Inflammatory macrophage treated with lipopolysaccharide for 4 hours (primary cell): ENCODE results near the gene USP47.

Experiments used
- DNase-seq: peaks from one replicate; pipeline ENCODE4 v3.0.0-alpha.2; 2020

Gene USP47

GRCh38 chr11:11946878-11947277, 105.1 kb downstream of the USP47 start:
- DNase-seq = no peak

- no peak for DNase-seq
Observed at GRCh38 chr11:11947825-11948224, 106.1 kb downstream of the USP47 start.

- no peak for DNase-seq
Observed at GRCh38 chr11:11948242-11948947, 106.6 kb downstream of the USP47 start.

GRCh38 chr11:11949482-11949881, 107.7 kb downstream of the USP47 start:
- no peak for DNase-seq

- DNase-seq = no peak
Observed at GRCh38 chr11:11952036-11952435, 110.3 kb downstream of the USP47 start.

- DNase-seq = no peak
Observed at GRCh38 chr11:11956006-11956405, 114.2 kb downstream of the USP47 start.

- no peak for DNase-seq
Observed at GRCh38 chr11:11958403-11959231, 116.8 kb downstream of the USP47 start.

GRCh38 chr11:11959601-11960000, 117.8 kb downstream of the USP47 start:
- no peak for DNase-seq

GRCh38 chr11:11960687-11961086, 118.9 kb downstream of the USP47 start:
- no peak for DNase-seq

GRCh38 chr11:11961399-11962028, 119.7 kb downstream of the USP47 start:
- DNase-seq = no peak

- no peak for DNase-seq
Observed at GRCh38 chr11:11963067-11963466, 121.3 kb downstream of the USP47 start.

GRCh38 chr11:11963842-11964773, 122.3 kb downstream of the USP47 start:
- no peak for DNase-seq

GRCh38 chr11:11964774-11965150, 123.0 kb downstream of the USP47 start:
- DNase-seq = no peak

GRCh38 chr11:11965192-11965591, 123.4 kb downstream of the USP47 start:
- no peak for DNase-seq

GRCh38 chr11:11965656-11966353, 124.0 kb downstream of the USP47 start:
- DNase-seq = no peak

- no peak for DNase-seq
Observed at GRCh38 chr11:11966354-11966741, 124.6 kb downstream of the USP47 start.

GRCh38 chr11:11966826-11967668, 125.3 kb downstream of the USP47 start:
- peak; percentile 59 for DNase-seq

- no peak for DNase-seq
Observed at GRCh38 chr11:11967669-11968510, 126.1 kb downstream of the USP47 start.

- no peak for DNase-seq
Observed at GRCh38 chr11:11968511-11969280, 126.9 kb downstream of the USP47 start.
